BLaER1 treated with 17β-estradiol and CSF1 and Interleukin-3, amounts not matched to agents 10 nM and 100 nM (cell line): ENCODE measurements around the gene DNM3.

Source experiments
- H3K27ac ChIP-seq, 11 experiments: shearing (Covaris generic); formaldehyde crosslinking; 2 replicates each; pipeline ENCODE4 v1.8.1; 2022
- H3K27me3 ChIP-seq, 11 experiments: shearing (Covaris generic); formaldehyde crosslinking; 2 replicates each; pipeline ENCODE4 v1.8.1; 2022
- H3K36me3 ChIP-seq, 11 experiments: shearing (Covaris generic); formaldehyde crosslinking; 2 replicates each; pipeline ENCODE4 v1.8.1; 2022
- H3K4me1 ChIP-seq, 10 experiments: shearing (Covaris generic); formaldehyde crosslinking; 2 replicates each; pipeline ENCODE4 v1.8.1; 2022
- H3K4me2 ChIP-seq, 11 experiments: shearing (Covaris generic); formaldehyde crosslinking; 2 replicates each; pipeline ENCODE4 v1.8.1; 2022
- H3K4me3 ChIP-seq, 10 experiments: shearing (Covaris generic); formaldehyde crosslinking; 2 replicates each; pipeline ENCODE4 v1.8.1; 2022
- H3K9ac ChIP-seq, 11 experiments: shearing (Covaris generic); formaldehyde crosslinking; 2 replicates each; pipeline ENCODE4 v1.8.1; 2022
- H3K9me3 ChIP-seq, 11 experiments: shearing (Covaris generic); formaldehyde crosslinking; replicated peaks in 1 of 11; 2 replicates each; pipeline ENCODE4 v1.8.1; 2022
- H4K20me1 ChIP-seq, 11 experiments: shearing (Covaris generic); formaldehyde crosslinking; 2 replicates each; pipeline ENCODE4 v1.8.1; 2022
- Cebpa-rat ChIP-seq, 11 experiments: shearing (Covaris generic); IDR thresholded peaks; 2 replicates each; pipeline ENCODE4 v1.8.1; 2022

DNM3 gene

GRCh38 chr1:171858696-171859095 lies 17.4 kb downstream of the DNM3 start:
- no peaks in the 10 kb centered on the region for H3K4me1 ChIP-seq
- no peaks in the 10 kb centered on the region for H3K27me3 ChIP-seq
- no peak overlapping the region for H3K27ac ChIP-seq
- no peaks in the 10 kb centered on the region for H4K20me1 ChIP-seq
- TF ChIP-seq Cebpa-rat (IDR thresholded peaks at IDR 0.05): no peak
- H3K9me3 ChIP-seq: peaks cover 0 to 13% (median 0%) of the 10 kb centered on the region in 11 experiments; a peak in 1 of 22 replicates
- H3K36me3 ChIP-seq: no peaks in the 10 kb centered on the region
- no peak overlapping the region for H3K9ac ChIP-seq
- H3K4me2 ChIP-seq: no peak overlapping the region
- H3K4me3 ChIP-seq: no peak overlapping the region

DNA sequence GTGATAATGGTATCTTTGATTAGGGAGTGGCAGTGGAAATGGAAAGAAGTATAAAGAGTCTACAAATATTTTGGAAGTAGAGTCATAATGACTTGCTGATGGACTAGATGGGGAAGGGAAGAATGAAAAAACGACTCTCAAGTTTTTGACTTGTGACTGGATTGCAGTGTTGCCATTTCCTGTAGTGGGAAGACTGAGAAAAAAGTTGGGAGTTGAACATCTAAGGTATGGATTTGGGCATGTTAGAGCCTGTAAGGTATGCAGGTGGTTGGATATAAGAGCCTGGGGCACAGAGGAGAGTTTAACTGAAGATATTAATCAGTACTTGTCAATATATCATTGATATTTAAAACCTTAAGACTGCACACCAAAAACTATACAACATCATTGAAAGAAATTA lies 19.4 kb downstream of the DNM3 start:
- TF ChIP-seq Cebpa-rat (IDR thresholded peaks at IDR 0.05): no peak
- no peak overlapping the region for H3K4me3 ChIP-seq
- H3K36me3 ChIP-seq: no peaks in the 10 kb centered on the region
- no peaks in the 10 kb centered on the region for H3K4me1 ChIP-seq
- peaks cover 0 to 13% (median 0%) of the 10 kb centered on the region in 11 experiments; a peak in 1 of 22 replicates for H3K9me3 ChIP-seq
- no peaks in the 10 kb centered on the region for H3K27me3 ChIP-seq
- H3K4me2 ChIP-seq: no peak overlapping the region
- no peak overlapping the region for H3K9ac ChIP-seq
- no peaks in the 10 kb centered on the region for H4K20me1 ChIP-seq
- H3K27ac ChIP-seq: no peak overlapping the region

- no peaks in the 10 kb centered on the region for H4K20me1 ChIP-seq
- no peak overlapping the region for H3K4me3 ChIP-seq
- no peaks in the 10 kb centered on the region for H3K4me1 ChIP-seq
- TF ChIP-seq Cebpa-rat (IDR thresholded peaks at IDR 0.05): no peak
- no peaks in the 10 kb centered on the region for H3K9me3 ChIP-seq
- H3K4me2 ChIP-seq: no peak overlapping the region
- no peak overlapping the region for H3K27ac ChIP-seq
- H3K36me3 ChIP-seq: no peaks in the 10 kb centered on the region
- no peaks in the 10 kb centered on the region for H3K27me3 ChIP-seq
- H3K9ac ChIP-seq: no peak overlapping the region
Measured at GRCh38 chr1:171863531-171863930, 22.2 kb downstream of the DNM3 start.

DNA sequence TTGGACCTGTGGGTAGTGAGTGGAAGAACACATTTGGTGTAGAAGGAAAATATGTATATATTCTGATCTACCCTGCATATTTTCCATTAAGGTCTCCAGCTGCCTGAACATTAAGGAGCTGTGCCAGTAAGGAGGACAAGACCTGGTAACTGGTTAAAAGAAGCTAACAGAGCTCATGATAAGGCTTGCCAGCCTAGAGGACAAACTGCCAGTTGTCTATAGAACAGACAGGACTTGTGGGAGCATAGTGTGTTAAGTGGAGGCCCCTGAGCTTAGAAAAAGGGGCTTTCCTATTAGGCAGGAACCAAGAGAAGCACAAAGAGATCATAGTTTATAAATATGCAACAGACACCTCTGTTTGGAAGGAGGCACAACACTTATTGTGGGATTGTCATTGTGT lies 23.0 kb downstream of the DNM3 start:
- H3K9ac ChIP-seq: no peak overlapping the region
- no peaks in the 10 kb centered on the region for H3K4me1 ChIP-seq
- no peaks in the 10 kb centered on the region for H3K36me3 ChIP-seq
- no peaks in the 10 kb centered on the region for H3K9me3 ChIP-seq
- H3K27ac ChIP-seq: no peak overlapping the region
- H3K4me3 ChIP-seq: no peak overlapping the region
- no peaks in the 10 kb centered on the region for H3K27me3 ChIP-seq
- H3K4me2 ChIP-seq: no peak overlapping the region
- H4K20me1 ChIP-seq: no peaks in the 10 kb centered on the region
- no peak for TF ChIP-seq Cebpa-rat (IDR thresholded peaks at IDR 0.05)

GRCh38 chr1:171865106-171865505 lies 23.8 kb downstream of the DNM3 start:
- H3K36me3 ChIP-seq: no peaks in the 10 kb centered on the region
- no peak for TF ChIP-seq Cebpa-rat (IDR thresholded peaks at IDR 0.05)
- H3K4me3 ChIP-seq: no peak overlapping the region
- H3K27me3 ChIP-seq: no peaks in the 10 kb centered on the region
- no peak overlapping the region for H3K27ac ChIP-seq
- no peak overlapping the region for H3K4me2 ChIP-seq
- H3K4me1 ChIP-seq: no peaks in the 10 kb centered on the region
- no peaks in the 10 kb centered on the region for H3K9me3 ChIP-seq
- no peak overlapping the region for H3K9ac ChIP-seq
- H4K20me1 ChIP-seq: no peaks in the 10 kb centered on the region

GRCh38 chr1:171867236-171867635 lies 25.9 kb downstream of the DNM3 start:
- H4K20me1 ChIP-seq: no peaks in the 10 kb centered on the region
- TF ChIP-seq Cebpa-rat (IDR thresholded peaks at IDR 0.05): no peak

DNA sequence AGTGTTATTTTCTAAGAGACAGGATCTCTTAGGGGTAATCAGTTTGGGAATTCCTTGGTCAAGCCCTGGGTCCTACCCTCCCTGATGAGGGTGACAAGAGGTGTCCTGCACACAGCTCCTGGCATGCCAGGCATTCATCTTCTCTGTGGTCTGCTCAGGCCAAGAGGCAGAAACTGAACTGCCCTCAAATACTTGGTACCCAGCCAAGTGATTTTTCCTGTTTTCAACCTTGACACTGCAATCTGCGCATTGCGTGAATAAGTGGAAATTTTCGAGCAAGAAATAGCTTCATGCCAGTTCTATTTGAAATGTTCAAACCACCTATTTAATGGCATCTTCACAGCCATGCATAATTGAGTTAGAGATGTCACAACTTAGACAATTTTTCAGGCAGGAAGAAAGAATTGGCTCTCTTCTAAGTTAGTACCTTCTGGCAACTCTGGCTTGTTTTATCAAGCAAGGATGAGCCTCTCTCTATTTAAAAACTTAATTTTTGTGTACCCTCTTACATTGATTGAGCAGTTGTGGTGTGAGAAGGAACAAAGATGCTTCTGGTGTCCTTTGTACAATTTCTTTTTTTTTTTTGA lies 27.0 kb downstream of the DNM3 start:
- Histone ChIP-seq H3K36me3 (no peaks in the 10 kb centered on the region), H3K4me3 (no peak overlapping the region), H3K4me1 (no peaks in the 10 kb centered on the region), H3K27ac (no peak overlapping the region), H3K27me3 (no peaks in the 10 kb centered on the region), H3K9ac (no peak overlapping the region), H3K9me3 (no peaks in the 10 kb centered on the region), H3K4me2 (no peak overlapping the region), H4K20me1 (no peaks in the 10 kb centered on the region)
- TF ChIP-seq Cebpa-rat (IDR thresholded peaks at IDR 0.05): no peak

More at GRCh38 chr1:171867236-171867635, 25.9 kb downstream of the DNM3 start:
- Histone ChIP-seq H3K27ac (no peak overlapping the region), H3K27me3 (no peaks in the 10 kb centered on the region), H3K4me1 (no peaks in the 10 kb centered on the region), H3K9me3 (no peaks in the 10 kb centered on the region), H3K36me3 (no peaks in the 10 kb centered on the region), H3K9ac (no peak overlapping the region), H3K4me2 (no peak overlapping the region), H3K4me3 (no peak overlapping the region)

DNA sequence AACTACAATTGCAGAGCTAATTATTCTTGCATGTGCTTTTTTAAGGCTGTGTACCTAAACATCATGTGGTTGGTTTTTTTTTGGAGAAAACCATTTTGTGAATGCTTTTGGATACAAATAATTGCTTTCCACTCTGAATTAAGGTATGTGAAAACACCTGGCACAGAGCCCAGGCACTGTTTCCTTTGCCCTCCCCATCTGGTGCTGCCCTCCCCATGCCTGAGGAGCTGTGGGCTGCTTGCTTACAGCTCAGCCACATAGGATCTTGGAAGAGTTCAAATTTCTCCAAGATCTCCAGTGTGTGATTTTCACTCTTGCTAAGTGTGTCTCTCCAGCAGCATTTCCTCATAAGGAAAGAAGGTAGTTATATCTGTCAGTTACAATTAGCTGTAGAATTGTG lies 27.8 kb downstream of the DNM3 start:
- Histone ChIP-seq H3K4me1 (no peaks in the 10 kb centered on the region), H4K20me1 (no peaks in the 10 kb centered on the region), H3K36me3 (no peaks in the 10 kb centered on the region), H3K27ac (no peak overlapping the region), H3K4me3 (no peak overlapping the region), H3K9me3 (no peaks in the 10 kb centered on the region), H3K4me2 (no peak overlapping the region), H3K27me3 (no peaks in the 10 kb centered on the region), H3K9ac (no peak overlapping the region)
- no peak for TF ChIP-seq Cebpa-rat (IDR thresholded peaks at IDR 0.05)

DNA sequence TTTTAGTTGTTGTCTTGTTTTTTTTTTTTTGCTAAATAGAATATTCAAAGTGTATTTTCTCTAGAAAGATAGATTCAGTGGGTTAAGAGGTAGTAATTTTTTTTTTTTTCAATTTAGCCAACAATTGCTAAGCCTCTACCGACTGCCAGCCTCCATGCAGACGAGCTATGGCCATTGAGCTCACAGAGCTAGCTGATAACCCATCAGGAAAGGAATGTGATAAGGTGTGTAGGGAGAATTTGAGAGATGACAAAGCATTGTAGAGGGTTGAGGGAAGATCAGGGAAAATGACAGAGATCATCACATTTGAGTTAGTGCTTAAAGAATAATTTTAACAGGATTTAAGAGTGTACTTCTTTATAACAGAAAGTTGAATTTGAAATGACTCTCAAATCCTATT lies 30.6 kb downstream of the DNM3 start:
- H3K4me2 ChIP-seq: no peak overlapping the region
- H3K9me3 ChIP-seq: no peaks in the 10 kb centered on the region
- no peaks in the 10 kb centered on the region for H3K27me3 ChIP-seq
- TF ChIP-seq Cebpa-rat (IDR thresholded peaks at IDR 0.05): no peak
- no peaks in the 10 kb centered on the region for H3K4me1 ChIP-seq
- no peak overlapping the region for H3K27ac ChIP-seq
- H3K9ac ChIP-seq: no peak overlapping the region
- H4K20me1 ChIP-seq: no peaks in the 10 kb centered on the region
- H3K4me3 ChIP-seq: no peak overlapping the region
- no peaks in the 10 kb centered on the region for H3K36me3 ChIP-seq

DNA sequence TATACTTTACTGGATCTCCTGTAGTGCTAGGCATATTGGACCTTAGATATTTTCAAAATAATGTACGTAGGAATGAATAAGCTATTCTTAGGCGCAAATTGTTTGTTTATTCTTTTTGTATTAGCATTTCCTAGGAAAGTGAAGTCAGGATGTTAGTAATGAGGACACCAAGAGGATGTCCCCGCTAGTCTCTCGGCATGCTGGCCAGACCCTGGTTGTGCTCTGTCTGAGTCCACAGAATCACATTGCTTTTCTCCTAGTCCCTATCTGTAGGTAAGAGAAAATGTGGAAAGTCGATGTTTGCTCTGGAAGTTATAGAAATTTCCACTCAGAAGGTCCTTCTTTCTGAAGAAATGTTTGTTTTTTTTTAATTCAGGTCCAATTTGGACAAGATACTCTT lies 31.1 kb downstream of the DNM3 start:
- Histone ChIP-seq H3K27ac (no peak overlapping the region), H3K9me3 (no peaks in the 10 kb centered on the region)

More for the DNA sequence above, 31.1 kb downstream of the DNM3 start:
- Histone ChIP-seq H4K20me1 (no peaks in the 10 kb centered on the region), H3K4me3 (no peak overlapping the region), H3K36me3 (no peaks in the 10 kb centered on the region), H3K9ac (no peak overlapping the region), H3K27me3 (no peaks in the 10 kb centered on the region), H3K4me2 (no peak overlapping the region), H3K4me1 (no peaks in the 10 kb centered on the region)
- no peak for TF ChIP-seq Cebpa-rat (IDR thresholded peaks at IDR 0.05)
